ENCODE measurements around the gene FAM181B.

DNA sequence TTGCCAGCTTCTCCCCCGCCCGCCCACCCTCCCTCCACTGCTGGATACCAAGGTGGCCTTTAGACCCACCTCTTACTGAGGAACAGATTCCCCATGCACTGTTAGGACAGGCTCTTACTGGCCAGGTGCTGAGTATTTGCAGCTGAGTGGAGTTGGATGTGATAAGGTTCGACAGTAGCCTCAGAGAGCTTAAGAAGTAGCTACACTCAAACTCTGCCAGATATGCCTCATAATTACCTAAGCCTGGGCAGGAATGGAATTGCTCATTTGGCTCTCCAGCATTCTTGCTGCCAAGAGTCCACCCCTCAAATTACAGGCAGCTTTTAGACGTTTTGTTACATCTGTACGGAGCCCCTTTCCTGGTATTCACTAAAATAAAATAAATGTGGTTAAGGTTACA, 9.6 kb downstream of the FAM181B start:
- TF ChIP-seq, protein P1, sequence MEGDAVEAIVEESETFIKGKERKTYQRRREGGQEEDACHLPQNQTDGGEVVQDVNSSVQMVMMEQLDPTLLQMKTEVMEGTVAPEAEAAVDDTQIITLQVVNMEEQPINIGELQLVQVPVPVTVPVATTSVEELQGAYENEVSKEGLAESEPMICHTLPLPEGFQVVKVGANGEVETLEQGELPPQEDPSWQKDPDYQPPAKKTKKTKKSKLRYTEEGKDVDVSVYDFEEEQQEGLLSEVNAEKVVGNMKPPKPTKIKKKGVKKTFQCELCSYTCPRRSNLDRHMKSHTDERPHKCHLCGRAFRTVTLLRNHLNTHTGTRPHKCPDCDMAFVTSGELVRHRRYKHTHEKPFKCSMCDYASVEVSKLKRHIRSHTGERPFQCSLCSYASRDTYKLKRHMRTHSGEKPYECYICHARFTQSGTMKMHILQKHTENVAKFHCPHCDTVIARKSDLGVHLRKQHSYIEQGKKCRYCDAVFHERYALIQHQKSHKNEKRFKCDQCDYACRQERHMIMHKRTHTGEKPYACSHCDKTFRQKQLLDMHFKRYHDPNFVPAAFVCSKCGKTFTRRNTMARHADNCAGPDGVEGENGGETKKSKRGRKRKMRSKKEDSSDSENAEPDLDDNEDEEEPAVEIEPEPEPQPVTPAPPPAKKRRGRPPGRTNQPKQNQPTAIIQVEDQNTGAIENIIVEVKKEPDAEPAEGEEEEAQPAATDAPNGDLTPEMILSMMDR (IDR thresholded peaks at IDR 0.05; ENCODE audit: low read depth, low read length): no peak
- TF ChIP-seq EZH2phosphoT487 (IDR thresholded peaks at IDR 0.05; ENCODE audit: low read depth): no peak
